HG03558 (cell line): ENCODE measurements around the gene CNTNAP2.
"Not testable (repeated sequence)": the region's sequence is repeated elsewhere in the genome, so short reads cannot be mapped to it uniquely, and the experiment has no call there.

ENCODE experiments used
- ATAC-seq: cut with Tn5 transposase; IDR thresholded peaks from one replicate; pipeline ENCODE4 v1.9.1; 2021; ENCODE audit warnings: moderate number of reproducible peaks; ENCODE audit not compliant: unreplicated experiment; ENCODE audit errors: extremely low read depth

Gene CNTNAP2

GRCh38 chr7:146844405-146844804 is 727.8 kb downstream of the CNTNAP2 start:
- no peak for ATAC-seq

GRCh38 chr7:146858690-146859089 is 742.1 kb downstream of the CNTNAP2 start:
- no peak for ATAC-seq

GRCh38 chr7:146861701-146862100 is 745.1 kb downstream of the CNTNAP2 start:
- ATAC-seq = no peak

- no peak for ATAC-seq
Measured at GRCh38 chr7:146862415-146862814, 745.8 kb downstream of the CNTNAP2 start.

- no peak for ATAC-seq
Measured at GRCh38 chr7:146864644-146865043, 748.0 kb downstream of the CNTNAP2 start.

- no peak for ATAC-seq
Measured at GRCh38 chr7:146865696-146866095, 749.1 kb downstream of the CNTNAP2 start.

GRCh38 chr7:146874722-146875121 is 758.1 kb downstream of the CNTNAP2 start:
- no peak for ATAC-seq

- ATAC-seq = no peak
Measured at GRCh38 chr7:146875237-146875785, 758.7 kb downstream of the CNTNAP2 start.

GRCh38 chr7:146875981-146876380 is 759.4 kb downstream of the CNTNAP2 start:
- no peak for ATAC-seq

GRCh38 chr7:146876411-146876810 is 759.8 kb downstream of the CNTNAP2 start:
- no peak for ATAC-seq

GRCh38 chr7:146878901-146879300 is 762.3 kb downstream of the CNTNAP2 start:
- ATAC-seq = no peak

- no peak for ATAC-seq
Measured at GRCh38 chr7:146885231-146885630, 768.6 kb downstream of the CNTNAP2 start.

- ATAC-seq = no peak
Measured at GRCh38 chr7:146889806-146890555, 773.4 kb downstream of the CNTNAP2 start.

- ATAC-seq = no peak
Measured at GRCh38 chr7:146892151-146892550, 775.5 kb downstream of the CNTNAP2 start.

- ATAC-seq = no peak
Measured at GRCh38 chr7:146894927-146895326, 778.3 kb downstream of the CNTNAP2 start.

- ATAC-seq = no peak
Measured at GRCh38 chr7:146902266-146902665, 785.7 kb downstream of the CNTNAP2 start.

GRCh38 chr7:146902728-146903127 is 786.1 kb downstream of the CNTNAP2 start:
- ATAC-seq = no peak

- not testable (repeated sequence) for ATAC-seq
Measured at GRCh38 chr7:146905746-146906145, 789.1 kb downstream of the CNTNAP2 start.

- ATAC-seq = no peak
Measured at GRCh38 chr7:146922782-146923181, 806.2 kb downstream of the CNTNAP2 start.

- ATAC-seq = no peak
Measured at GRCh38 chr7:146926841-146927240, 810.2 kb downstream of the CNTNAP2 start.

GRCh38 chr7:146937836-146938235 is 821.2 kb downstream of the CNTNAP2 start:
- ATAC-seq = no peak

- ATAC-seq = no peak
Measured at GRCh38 chr7:146943483-146943882, 826.9 kb downstream of the CNTNAP2 start.
